Liver (tissue), 9 donors: ENCODE data around the gene RIMKLA. TPM values are rescaled to one million over a fixed set of nuclear protein-coding genes. Genes with fewer than 3 reads are reported as not detected.
A peak's percentile ranks its signal among the peaks of the same experiment; 100 is the strongest.

Experiments used
- DNase-seq: peaks from one replicate; pipeline ENCODE4 v3.0.0-alpha.2; 2017; ENCODE audit warnings: low spot score
- H3K27ac ChIP-seq, 2 donors: one replicate each; pipeline ENCODE4 v1.7.0; 2013; ENCODE audit warnings: inconsistent platforms in 2 of 2, low read length in 2 of 2, control low read depth in 1 of 2, low read depth in 1 of 2, mild to moderate bottlenecking in 1 of 2
- H3K27me3 ChIP-seq, 4 donors: one replicate each; pipeline versions ENCODE4 v1.6.1 to v1.7.0; 2013; ENCODE audit warnings: low read length in 3 of 4, inconsistent platforms in 1 of 4, mild to moderate bottlenecking in 1 of 4, moderate library complexity in 1 of 4; ENCODE audit not compliant: control insufficient read depth in 4 of 4, insufficient read depth in 4 of 4
- H3K36me3 ChIP-seq, 4 donors: one replicate each; pipeline versions ENCODE4 v1.6.1 to v1.7.0; 2013; ENCODE audit warnings: low read length in 3 of 4, mild to moderate bottlenecking in 3 of 4, low read depth in 1 of 4, moderate library complexity in 1 of 4; ENCODE audit not compliant: control insufficient read depth in 4 of 4, insufficient read depth in 3 of 4
- H3K4me1 ChIP-seq, 4 donors: one replicate each; pipeline versions ENCODE4 v1.6.1 to v1.7.0; 2013; ENCODE audit warnings: low read length in 3 of 4, mild to moderate bottlenecking in 3 of 4, moderate library complexity in 1 of 4; ENCODE audit not compliant: control insufficient read depth in 4 of 4, insufficient read depth in 4 of 4
- H3K4me3 ChIP-seq, 3 donors: one replicate each; pipeline versions ENCODE4 v1.6.1 to v1.7.0; 2013; ENCODE audit warnings: low read length in 3 of 3, control low read depth in 1 of 3, low read depth in 1 of 3, mild to moderate bottlenecking in 1 of 3
- H3K9ac ChIP-seq, 2 donors: one replicate each; pipeline ENCODE4 v1.7.0; 2013; ENCODE audit warnings: low read length in 2 of 2, mild to moderate bottlenecking in 2 of 2, moderate library complexity in 2 of 2, control low read depth in 1 of 2, low read depth in 1 of 2
- H3K9me3 ChIP-seq, 4 donors: one replicate each; pipeline versions ENCODE4 v1.6.1 to v1.7.0; 2013; ENCODE audit warnings: low read length in 3 of 4; ENCODE audit not compliant: control insufficient read depth in 4 of 4
- ATF3 ChIP-seq: IDR thresholded peaks from 2 replicates; pipeline ENCODE4 v1.6.1; 2016; ENCODE audit warnings: antibody characterized with exemption
- EGR1 ChIP-seq, 2 donors: IDR thresholded peaks; 2 replicates each; pipeline ENCODE4 v1.6.1; 2016 to 2018; ENCODE audit warnings: antibody characterized with exemption in 2 of 2, low read depth in 2 of 2
- FOXA1 ChIP-seq: IDR thresholded peaks from 2 replicates; pipeline ENCODE4 v1.6.1; 2016; ENCODE audit warnings: antibody characterized with exemption
- FOXA2 ChIP-seq: IDR thresholded peaks from 2 replicates; pipeline ENCODE4 v1.6.1; 2016; ENCODE audit warnings: antibody characterized with exemption
- GABPA ChIP-seq, 2 donors: IDR thresholded peaks in 1 of 2; conservative IDR thresholded peaks in 1 of 2; 2 replicates each; pipeline ENCODE4 v1.6.1; 2016; ENCODE audit warnings: antibody characterized with exemption in 2 of 2, mild to moderate bottlenecking in 1 of 2, moderate library complexity in 1 of 2
- HNF4A ChIP-seq, 2 donors: conservative IDR thresholded peaks; 2 replicates each; pipeline ENCODE4 v1.6.1; 2016; ENCODE audit warnings: antibody characterized with exemption in 2 of 2, mild to moderate bottlenecking in 2 of 2
- HNF4G ChIP-seq: IDR thresholded peaks from 2 replicates; pipeline ENCODE4 v1.6.1; 2016; ENCODE audit warnings: antibody characterized with exemption
- JUND ChIP-seq, 2 donors: IDR thresholded peaks; 2 replicates each; pipeline ENCODE4 v1.6.1; 2016; ENCODE audit warnings: antibody characterized with exemption in 2 of 2
- MAX ChIP-seq: IDR thresholded peaks from 2 replicates; pipeline ENCODE4 v1.6.1; 2016; ENCODE audit warnings: antibody characterized with exemption
- NR2F2 ChIP-seq: IDR thresholded peaks from 2 replicates; pipeline ENCODE4 v1.6.1; 2016; ENCODE audit warnings: antibody characterized with exemption
- RAD21 ChIP-seq, 2 donors: IDR thresholded peaks; 2 replicates each; pipeline ENCODE4 v1.6.1; 2016; ENCODE audit warnings: antibody characterized with exemption in 2 of 2, mild to moderate bottlenecking in 2 of 2
- REST ChIP-seq: IDR thresholded peaks from 2 replicates; pipeline ENCODE4 v1.6.1; 2016; ENCODE audit warnings: antibody characterized with exemption, mild to moderate bottlenecking
- RXRA ChIP-seq, 2 donors: IDR thresholded peaks; 2 replicates each; pipeline ENCODE4 v1.6.1; 2017 to 2018; ENCODE audit warnings: antibody characterized with exemption in 2 of 2, mild to moderate bottlenecking in 1 of 2
- SP1 ChIP-seq: IDR thresholded peaks from 2 replicates; pipeline ENCODE4 v1.6.1; 2018; ENCODE audit warnings: antibody characterized with exemption, mild to moderate bottlenecking
- TAF1 ChIP-seq: conservative IDR thresholded peaks from 2 replicates; pipeline ENCODE4 v1.6.1; 2016; ENCODE audit warnings: antibody characterized with exemption, mild to moderate bottlenecking
- YY1 ChIP-seq: IDR thresholded peaks from 2 replicates; pipeline ENCODE4 v1.6.1; 2016; ENCODE audit warnings: antibody characterized with exemption, mild to moderate bottlenecking
- WGBS: extraction: QIAGEN DNeasy Blood & Tissue Kit; methylation state at CpG from one replicate; pipeline ENCODE4 v1.1.7; 2013; 5-methylcytosine and 5-hydroxymethylcytosine counted together
- polyA plus RNA-seq, 2 donors: library from polyadenylated mRNA; stranded (reverse) in 1 of 2; unstranded in 1 of 2; fragments of 200-250 nt in 1 of 2; fragments of >200 nt in 1 of 2; fragmentation: Nextera tagmentation in 1 of 2; extraction: Ambion mirVana in 1 of 2; gene quantifications; one replicate each; pipeline versions ENCODE4 v1.2.1 to v1.2.3, GENCODE V29; 2013 to 2015
- total RNA-seq, 2 donors: library from RNA; depleted of rRNA; stranded (reverse); fragments of >200 nt; gene quantifications; one replicate each; pipeline ENCODE4 v1.2.3, GENCODE V29; 2014
- TF ChIP-seq, protein P1 (sequence below): IDR thresholded peaks from 2 replicates; pipeline ENCODE4 v1.6.1; 2016; ENCODE audit warnings: antibody characterized with exemption
- TF ChIP-seq, protein P2 (sequence below): fragments of 150-350 bp; IDR thresholded peaks from 2 replicates; pipeline ENCODE4 v1.5.1; 2017; ENCODE audit warnings: improper control_type of control experiment, low read depth, low read length; ENCODE audit not compliant: missing input control
- donor health status: healthy.
- donor health status: healthy.
- donor health status: healthy.
- donor health status: healthy.
- donor health status: healthy.

Gene RIMKLA
- total and polyA plus RNA-seq, 4 donors: 0.03 to 0.09 (median 0.08) TPM

GRCh38 chr1:42334240-42335049 is 46.1 kb upstream of the RIMKLA start:
- Histone ChIP-seq H3K9me3 (no peaks in the 10 kb centered on the region), H3K4me3 (peak overlapping the region; percentile 88 to 100 (median 95)), H3K36me3 (no peaks in the 10 kb centered on the region), H3K27ac (peak overlapping the region; percentile 98 to 99), H3K9ac (peak overlapping the region; percentile 64 to 91), H3K27me3 (no peaks in the 10 kb centered on the region), H3K4me1 (peaks cover 9 to 31% (median 19%) of the 10 kb centered on the region in 4 donors)
- DNase-seq: no peak
- WGBS: under 1% methylated on average over 58 of the region's 58 CpGs
- no peak for TF ChIP-seq SP1
- TF ChIP-seq JUND (IDR thresholded peaks at IDR 0.05): no peak
- no peak for TF ChIP-seq HNF4A (conservative IDR thresholded peaks at IDR 0.05)
- TF ChIP-seq MAX: peak; percentile 63
- no peak for TF ChIP-seq REST
- TF ChIP-seq, protein P1, sequence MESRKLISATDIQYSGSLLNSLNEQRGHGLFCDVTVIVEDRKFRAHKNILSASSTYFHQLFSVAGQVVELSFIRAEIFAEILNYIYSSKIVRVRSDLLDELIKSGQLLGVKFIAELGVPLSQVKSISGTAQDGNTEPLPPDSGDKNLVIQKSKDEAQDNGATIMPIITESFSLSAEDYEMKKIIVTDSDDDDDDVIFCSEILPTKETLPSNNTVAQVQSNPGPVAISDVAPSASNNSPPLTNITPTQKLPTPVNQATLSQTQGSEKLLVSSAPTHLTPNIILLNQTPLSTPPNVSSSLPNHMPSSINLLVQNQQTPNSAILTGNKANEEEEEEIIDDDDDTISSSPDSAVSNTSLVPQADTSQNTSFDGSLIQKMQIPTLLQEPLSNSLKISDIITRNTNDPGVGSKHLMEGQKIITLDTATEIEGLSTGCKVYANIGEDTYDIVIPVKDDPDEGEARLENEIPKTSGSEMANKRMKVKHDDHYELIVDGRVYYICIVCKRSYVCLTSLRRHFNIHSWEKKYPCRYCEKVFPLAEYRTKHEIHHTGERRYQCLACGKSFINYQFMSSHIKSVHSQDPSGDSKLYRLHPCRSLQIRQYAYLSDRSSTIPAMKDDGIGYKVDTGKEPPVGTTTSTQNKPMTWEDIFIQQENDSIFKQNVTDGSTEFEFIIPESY: no peak
- TF ChIP-seq RAD21 (IDR thresholded peaks at IDR 0.05): no peak
- no peak for TF ChIP-seq ATF3
- no peak for TF ChIP-seq HNF4G
- no peak for TF ChIP-seq GABPA (IDR thresholded peaks at IDR 0.05 in 1 of 2, conservative IDR thresholded peaks at IDR 0.05 in 1 of 2)
- no peak for TF ChIP-seq TAF1
- no peak for TF ChIP-seq NR2F2
- no peak for TF ChIP-seq FOXA1
- TF ChIP-seq YY1: peak; percentile 47
- no peak for TF ChIP-seq FOXA2
- TF ChIP-seq RXRA (IDR thresholded peaks at IDR 0.05): peak in 1 of 2 donors; percentile 30
- no peak for TF ChIP-seq EGR1 (IDR thresholded peaks at IDR 0.05; ENCODE audit: low read depth in 2 of 2)
- TF ChIP-seq, protein P2, sequence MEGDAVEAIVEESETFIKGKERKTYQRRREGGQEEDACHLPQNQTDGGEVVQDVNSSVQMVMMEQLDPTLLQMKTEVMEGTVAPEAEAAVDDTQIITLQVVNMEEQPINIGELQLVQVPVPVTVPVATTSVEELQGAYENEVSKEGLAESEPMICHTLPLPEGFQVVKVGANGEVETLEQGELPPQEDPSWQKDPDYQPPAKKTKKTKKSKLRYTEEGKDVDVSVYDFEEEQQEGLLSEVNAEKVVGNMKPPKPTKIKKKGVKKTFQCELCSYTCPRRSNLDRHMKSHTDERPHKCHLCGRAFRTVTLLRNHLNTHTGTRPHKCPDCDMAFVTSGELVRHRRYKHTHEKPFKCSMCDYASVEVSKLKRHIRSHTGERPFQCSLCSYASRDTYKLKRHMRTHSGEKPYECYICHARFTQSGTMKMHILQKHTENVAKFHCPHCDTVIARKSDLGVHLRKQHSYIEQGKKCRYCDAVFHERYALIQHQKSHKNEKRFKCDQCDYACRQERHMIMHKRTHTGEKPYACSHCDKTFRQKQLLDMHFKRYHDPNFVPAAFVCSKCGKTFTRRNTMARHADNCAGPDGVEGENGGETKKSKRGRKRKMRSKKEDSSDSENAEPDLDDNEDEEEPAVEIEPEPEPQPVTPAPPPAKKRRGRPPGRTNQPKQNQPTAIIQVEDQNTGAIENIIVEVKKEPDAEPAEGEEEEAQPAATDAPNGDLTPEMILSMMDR: peak; percentile 5
